ENCODE data around the gene MAP1LC3B.

The MAP1LC3B gene

GRCh38 chr16:87411375-87412271 lies 19.5 kb downstream of the MAP1LC3B start:
- DNase-seq = no peak
- H2BK15ac ChIP-seq (replicated peaks; ENCODE audit: low read depth) = no peak overlapping the region
- no peak overlapping the region for H2AK5ac ChIP-seq (ENCODE audit: low read length)
- H3K18ac ChIP-seq (ENCODE audit: low read length) = no peak overlapping the region
- no peak overlapping the region for H4K8ac ChIP-seq (ENCODE audit: low read depth, low read length)
- no peak overlapping the region for H4K5ac ChIP-seq (ENCODE audit: low read length)
- H3K79me2 ChIP-seq (ENCODE audit: control insufficient read depth, insufficient read depth, low read length) = no peaks in the 10 kb centered on the region
- H2BK5ac ChIP-seq (ENCODE audit: low read length) = no peak overlapping the region
- H3K79me1 ChIP-seq (ENCODE audit: low read length) = no peaks in the 10 kb centered on the region
- no peak overlapping the region for H3K4ac ChIP-seq (ENCODE audit: low read depth, low read length)
- H3K23ac ChIP-seq (ENCODE audit: low read length) = no peak overlapping the region
- no peak overlapping the region for H2BK120ac ChIP-seq (ENCODE audit: low read depth, low read length)
- H3K27ac ChIP-seq (ENCODE audit: low read depth, low read length) = no peak overlapping the region
- peaks cover 4% of the 10 kb centered on the region for H3K36me3 ChIP-seq (ENCODE audit: control insufficient read depth, insufficient read depth, low read length)
- no peak overlapping the region for H3K9ac ChIP-seq (ENCODE audit: low read length)
- H3K27me3 ChIP-seq (ENCODE audit: insufficient read depth, low read length, poor library complexity) = no peaks in the 10 kb centered on the region
- H3K4me2 ChIP-seq (ENCODE audit: low read length) = no peak overlapping the region
- H3K4me3 ChIP-seq (ENCODE audit: low read length) = no peak overlapping the region
- H3K4me1 ChIP-seq (ENCODE audit: control insufficient read depth, low read depth, low read length) = no peaks in the 10 kb centered on the region
- H3K56ac ChIP-seq (ENCODE audit: low read length) = no peak overlapping the region
- WGBS (ENCODE audit: extremely low coverage, insufficient coverage, low lambda C conversion rate) = no CpG with 5 or more reads among the region's 49 CpGs

- Histone ChIP-seq H2BK5ac (ENCODE audit: low read length) (no peak overlapping the region), H3K4me2 (ENCODE audit: low read length) (no peak overlapping the region), H3K18ac (ENCODE audit: low read length) (no peak overlapping the region), H3K56ac (ENCODE audit: low read length) (no peak overlapping the region), H3K4ac (ENCODE audit: low read depth, low read length) (no peak overlapping the region), H3K79me1 (ENCODE audit: low read length) (no peaks in the 10 kb centered on the region), H2AK5ac (ENCODE audit: low read length) (no peak overlapping the region), H3K36me3 (ENCODE audit: control insufficient read depth, insufficient read depth, low read length) (peaks cover 4% of the 10 kb centered on the region), H2BK120ac (ENCODE audit: low read depth, low read length) (no peak overlapping the region), H3K4me1 (ENCODE audit: control insufficient read depth, low read depth, low read length) (no peaks in the 10 kb centered on the region), H3K4me3 (ENCODE audit: low read length) (no peak overlapping the region), H4K5ac (ENCODE audit: low read length) (no peak overlapping the region), H3K79me2 (ENCODE audit: control insufficient read depth, insufficient read depth, low read length) (no peaks in the 10 kb centered on the region), H4K8ac (ENCODE audit: low read depth, low read length) (no peak overlapping the region), H2BK15ac (replicated peaks; ENCODE audit: low read depth) (no peak overlapping the region), H3K23ac (ENCODE audit: low read length) (no peak overlapping the region), H3K27ac (ENCODE audit: low read depth, low read length) (no peak overlapping the region), H3K27me3 (ENCODE audit: insufficient read depth, low read length, poor library complexity) (no peaks in the 10 kb centered on the region), H3K9ac (ENCODE audit: low read length) (no peak overlapping the region)
- no CpG with 5 or more reads among the region's 31 CpGs for WGBS (ENCODE audit: extremely low coverage, insufficient coverage, low lambda C conversion rate)
- DNase-seq = no peak
These were observed 20.3 kb downstream of the MAP1LC3B start for GRCh38 chr16:87412371-87412995.

GRCh38 chr16:87412996-87413421 lies 20.9 kb downstream of the MAP1LC3B start:
- H3K79me2 ChIP-seq (ENCODE audit: control insufficient read depth, insufficient read depth, low read length) = no peaks in the 10 kb centered on the region
- H4K5ac ChIP-seq (ENCODE audit: low read length) = no peak overlapping the region

GRCh38 chr16:87414251-87414680 lies 22.1 kb downstream of the MAP1LC3B start:
- Histone ChIP-seq H3K4me3 (ENCODE audit: low read length) (no peak overlapping the region), H3K18ac (ENCODE audit: low read length) (no peak overlapping the region), H3K4ac (ENCODE audit: low read depth, low read length) (no peak overlapping the region)

More at GRCh38 chr16:87412996-87413421, 20.9 kb downstream of the MAP1LC3B start:
- Histone ChIP-seq H3K27ac (ENCODE audit: low read depth, low read length) (no peak overlapping the region), H3K56ac (ENCODE audit: low read length) (no peak overlapping the region), H3K9ac (ENCODE audit: low read length) (no peak overlapping the region), H3K36me3 (ENCODE audit: control insufficient read depth, insufficient read depth, low read length) (peaks cover 1% of the 10 kb centered on the region), H4K8ac (ENCODE audit: low read depth, low read length) (no peak overlapping the region), H2AK5ac (ENCODE audit: low read length) (no peak overlapping the region), H3K18ac (ENCODE audit: low read length) (no peak overlapping the region), H3K4me3 (ENCODE audit: low read length) (no peak overlapping the region), H3K27me3 (ENCODE audit: insufficient read depth, low read length, poor library complexity) (no peaks in the 10 kb centered on the region), H3K4ac (ENCODE audit: low read depth, low read length) (no peak overlapping the region), H3K4me1 (ENCODE audit: control insufficient read depth, low read depth, low read length) (no peaks in the 10 kb centered on the region), H2BK15ac (replicated peaks; ENCODE audit: low read depth) (no peak overlapping the region), H3K4me2 (ENCODE audit: low read length) (no peak overlapping the region), H3K79me1 (ENCODE audit: low read length) (no peaks in the 10 kb centered on the region), H2BK5ac (ENCODE audit: low read length) (no peak overlapping the region), H3K23ac (ENCODE audit: low read length) (no peak overlapping the region), H2BK120ac (ENCODE audit: low read depth, low read length) (no peak overlapping the region)
- WGBS (ENCODE audit: extremely low coverage, insufficient coverage, low lambda C conversion rate) = no CpG with 5 or more reads among the region's 27 CpGs
- DNase-seq = no peak

GRCh38 chr16:87415441-87415840 lies 23.3 kb downstream of the MAP1LC3B start:
- WGBS (ENCODE audit: extremely low coverage, insufficient coverage, low lambda C conversion rate) = no CpG with 5 or more reads among the region's 9 CpGs
- H3K23ac ChIP-seq (ENCODE audit: low read length) = no peak overlapping the region
- no peak overlapping the region for H2BK120ac ChIP-seq (ENCODE audit: low read depth, low read length)
- H2BK5ac ChIP-seq (ENCODE audit: low read length) = no peak overlapping the region
- peaks cover 1% of the 10 kb centered on the region for H3K36me3 ChIP-seq (ENCODE audit: control insufficient read depth, insufficient read depth, low read length)
- no peak overlapping the region for H2BK15ac ChIP-seq (replicated peaks; ENCODE audit: low read depth)
- H3K4me3 ChIP-seq (ENCODE audit: low read length) = no peak overlapping the region
- H3K27me3 ChIP-seq (ENCODE audit: insufficient read depth, low read length, poor library complexity) = no peaks in the 10 kb centered on the region
- no peak overlapping the region for H3K4me2 ChIP-seq (ENCODE audit: low read length)
- H3K56ac ChIP-seq (ENCODE audit: low read length) = no peak overlapping the region
- H3K9ac ChIP-seq (ENCODE audit: low read length) = no peak overlapping the region
- H3K79me2 ChIP-seq (ENCODE audit: control insufficient read depth, insufficient read depth, low read length) = no peaks in the 10 kb centered on the region
- no peak overlapping the region for H2AK5ac ChIP-seq (ENCODE audit: low read length)
- no peak overlapping the region for H3K4ac ChIP-seq (ENCODE audit: low read depth, low read length)
- H3K79me1 ChIP-seq (ENCODE audit: low read length) = no peaks in the 10 kb centered on the region
- no peak overlapping the region for H3K18ac ChIP-seq (ENCODE audit: low read length)
- no peak overlapping the region for H4K5ac ChIP-seq (ENCODE audit: low read length)
- no peak overlapping the region for H3K27ac ChIP-seq (ENCODE audit: low read depth, low read length)
- DNase-seq = no peak
- H3K4me1 ChIP-seq (ENCODE audit: control insufficient read depth, low read depth, low read length) = no peaks in the 10 kb centered on the region
- H4K8ac ChIP-seq (ENCODE audit: low read depth, low read length) = no peak overlapping the region

More at GRCh38 chr16:87414251-87414680, 22.1 kb downstream of the MAP1LC3B start:
- no peaks in the 10 kb centered on the region for H3K4me1 ChIP-seq (ENCODE audit: control insufficient read depth, low read depth, low read length)
- no peaks in the 10 kb centered on the region for H3K27me3 ChIP-seq (ENCODE audit: insufficient read depth, low read length, poor library complexity)
- H3K23ac ChIP-seq (ENCODE audit: low read length) = no peak overlapping the region
- peaks cover 3% of the 10 kb centered on the region for H3K36me3 ChIP-seq (ENCODE audit: control insufficient read depth, insufficient read depth, low read length)
- H3K79me1 ChIP-seq (ENCODE audit: low read length) = no peaks in the 10 kb centered on the region
- H3K56ac ChIP-seq (ENCODE audit: low read length) = no peak overlapping the region
- no peak for DNase-seq
- no peak overlapping the region for H3K27ac ChIP-seq (ENCODE audit: low read depth, low read length)
- H4K5ac ChIP-seq (ENCODE audit: low read length) = no peak overlapping the region
- no peak overlapping the region for H4K8ac ChIP-seq (ENCODE audit: low read depth, low read length)
- H2BK120ac ChIP-seq (ENCODE audit: low read depth, low read length) = no peak overlapping the region
- no peaks in the 10 kb centered on the region for H3K79me2 ChIP-seq (ENCODE audit: control insufficient read depth, insufficient read depth, low read length)
- H3K9ac ChIP-seq (ENCODE audit: low read length) = no peak overlapping the region
- no peak overlapping the region for H2AK5ac ChIP-seq (ENCODE audit: low read length)
- no peak overlapping the region for H3K4me2 ChIP-seq (ENCODE audit: low read length)
- no CpG with 5 or more reads among the region's 24 CpGs for WGBS (ENCODE audit: extremely low coverage, insufficient coverage, low lambda C conversion rate)
- H2BK5ac ChIP-seq (ENCODE audit: low read length) = no peak overlapping the region
- no peak overlapping the region for H2BK15ac ChIP-seq (replicated peaks; ENCODE audit: low read depth)
